ENCODE measurements around the gene CD69.
"Not testable (repeated sequence)": the region's sequence is repeated elsewhere in the genome, so short reads cannot be mapped to it uniquely, and the experiment has no call there.

CD69 gene

GRCh38 chr12:9741726-9742125 is 19.0 kb downstream of the CD69 start:
- Histone ChIP-seq H3K9me3 (ENCODE audit: insufficient read depth, low read depth, low read length) (no peaks in the 10 kb centered on the region), H3K27ac (ENCODE audit: low read length) (no peak overlapping the region), H3K36me3 (ENCODE audit: insufficient read depth, low read depth, low read length) (no peaks in the 10 kb centered on the region), H3K27me3 (ENCODE audit: insufficient read depth, low read length) (no peaks in the 10 kb centered on the region), H3K9ac (ENCODE audit: low read depth, low read length) (no peak overlapping the region), H3K4me3 (ENCODE audit: low read length) (no peak overlapping the region), H3K4me1 (ENCODE audit: insufficient read depth, low read length) (no peaks in the 10 kb centered on the region)

GRCh38 chr12:9740106-9740750 is 20.5 kb downstream of the CD69 start:
- H3K9me3 ChIP-seq (ENCODE audit: insufficient read depth, low read depth, low read length): no peaks in the 10 kb centered on the region
- no peaks in the 10 kb centered on the region for H3K36me3 ChIP-seq (ENCODE audit: insufficient read depth, low read depth, low read length)
- H3K4me1 ChIP-seq (ENCODE audit: insufficient read depth, low read length): no peaks in the 10 kb centered on the region
- H3K4me3 ChIP-seq (ENCODE audit: low read length): no peak overlapping the region
- H3K9ac ChIP-seq (ENCODE audit: low read depth, low read length): no peak overlapping the region
- no peak overlapping the region for H3K27ac ChIP-seq (ENCODE audit: low read length)
- no peaks in the 10 kb centered on the region for H3K27me3 ChIP-seq (ENCODE audit: insufficient read depth, low read length)

GRCh38 chr12:9739404-9740105 is 21.1 kb downstream of the CD69 start:
- H3K9me3 ChIP-seq (ENCODE audit: insufficient read depth, low read depth, low read length); H3K27ac ChIP-seq (ENCODE audit: low read length); H3K27me3 ChIP-seq (ENCODE audit: insufficient read depth, low read length); H3K36me3 ChIP-seq (ENCODE audit: insufficient read depth, low read depth, low read length); H3K4me3 ChIP-seq (ENCODE audit: low read length); H3K4me1 ChIP-seq (ENCODE audit: insufficient read depth, low read length); H3K9ac ChIP-seq (ENCODE audit: low read depth, low read length): not testable (repeated sequence)

- H3K27me3 ChIP-seq (ENCODE audit: insufficient read depth, low read length); H3K27ac ChIP-seq (ENCODE audit: low read length); H3K4me3 ChIP-seq (ENCODE audit: low read length); H3K9ac ChIP-seq (ENCODE audit: low read depth, low read length); H3K9me3 ChIP-seq (ENCODE audit: insufficient read depth, low read depth, low read length); H3K4me1 ChIP-seq (ENCODE audit: insufficient read depth, low read length); H3K36me3 ChIP-seq (ENCODE audit: insufficient read depth, low read depth, low read length): not testable (repeated sequence)
Observed at GRCh38 chr12:9738905-9739304, 21.8 kb downstream of the CD69 start.

GRCh38 chr12:9736936-9737705 is 23.6 kb downstream of the CD69 start:
- Histone ChIP-seq H3K9me3 (ENCODE audit: insufficient read depth, low read depth, low read length) (no peaks in the 10 kb centered on the region), H3K27ac (ENCODE audit: low read length) (no peak overlapping the region), H3K36me3 (ENCODE audit: insufficient read depth, low read depth, low read length) (no peaks in the 10 kb centered on the region), H3K27me3 (ENCODE audit: insufficient read depth, low read length) (no peaks in the 10 kb centered on the region), H3K4me3 (ENCODE audit: low read length) (no peak overlapping the region), H3K9ac (ENCODE audit: low read depth, low read length) (no peak overlapping the region), H3K4me1 (ENCODE audit: insufficient read depth, low read length) (no peaks in the 10 kb centered on the region)

GRCh38 chr12:9735601-9736000 is 25.1 kb downstream of the CD69 start:
- no peaks in the 10 kb centered on the region for H3K27me3 ChIP-seq (ENCODE audit: insufficient read depth, low read length)
- H3K36me3 ChIP-seq (ENCODE audit: insufficient read depth, low read depth, low read length): no peaks in the 10 kb centered on the region
- no peak overlapping the region for H3K9ac ChIP-seq (ENCODE audit: low read depth, low read length)
- H3K9me3 ChIP-seq (ENCODE audit: insufficient read depth, low read depth, low read length): no peaks in the 10 kb centered on the region
- H3K4me3 ChIP-seq (ENCODE audit: low read length): no peak overlapping the region
- H3K27ac ChIP-seq (ENCODE audit: low read length): no peak overlapping the region
- H3K4me1 ChIP-seq (ENCODE audit: insufficient read depth, low read length): no peaks in the 10 kb centered on the region

GRCh38 chr12:9732921-9733461 is 27.7 kb downstream of the CD69 start, which contains the start of gene CLECL1:
Gene CLECL1 (minus strand): TSS chr12:9733097.
- no peak within 1 kb of the TSS for H3K4me3 ChIP-seq (ENCODE audit: low read length)
- H3K36me3 ChIP-seq (ENCODE audit: insufficient read depth, low read depth, low read length): no peaks in the 10 kb centered on the region
- H3K4me1 ChIP-seq (ENCODE audit: insufficient read depth, low read length): no peaks in the 10 kb centered on the region
- H3K27me3 ChIP-seq (ENCODE audit: insufficient read depth, low read length): no peaks in the 10 kb centered on the region
- H3K9ac ChIP-seq (ENCODE audit: low read depth, low read length): no peak within 1 kb of the TSS
- H3K27ac ChIP-seq (ENCODE audit: low read length): no peak within 1 kb of the TSS
- H3K9me3 ChIP-seq (ENCODE audit: insufficient read depth, low read depth, low read length): no peaks in the 10 kb centered on the region

GRCh38 chr12:9731797-9732196 is 28.9 kb downstream of the CD69 start:
- no peaks in the 10 kb centered on the region for H3K4me1 ChIP-seq (ENCODE audit: insufficient read depth, low read length)
- H3K27ac ChIP-seq (ENCODE audit: low read length): no peak overlapping the region
- H3K9me3 ChIP-seq (ENCODE audit: insufficient read depth, low read depth, low read length): no peaks in the 10 kb centered on the region
- no peaks in the 10 kb centered on the region for H3K36me3 ChIP-seq (ENCODE audit: insufficient read depth, low read depth, low read length)
- H3K9ac ChIP-seq (ENCODE audit: low read depth, low read length): no peak overlapping the region
- no peaks in the 10 kb centered on the region for H3K27me3 ChIP-seq (ENCODE audit: insufficient read depth, low read length)
- no peak overlapping the region for H3K4me3 ChIP-seq (ENCODE audit: low read length)

- H3K4me3 ChIP-seq (ENCODE audit: low read length): no peak overlapping the region
Observed at GRCh38 chr12:9731393-9731792, 29.3 kb downstream of the CD69 start.

GRCh38 chr12:9730591-9730990 is 30.1 kb downstream of the CD69 start:
- Histone ChIP-seq H3K4me1 (ENCODE audit: insufficient read depth, low read length) (no peaks in the 10 kb centered on the region), H3K36me3 (ENCODE audit: insufficient read depth, low read depth, low read length) (no peaks in the 10 kb centered on the region), H3K27me3 (ENCODE audit: insufficient read depth, low read length) (no peaks in the 10 kb centered on the region), H3K27ac (ENCODE audit: low read length) (no peak overlapping the region), H3K9me3 (ENCODE audit: insufficient read depth, low read depth, low read length) (no peaks in the 10 kb centered on the region), H3K9ac (ENCODE audit: low read depth, low read length) (no peak overlapping the region), H3K4me3 (ENCODE audit: low read length) (no peak overlapping the region)

More at GRCh38 chr12:9731393-9731792, 29.3 kb downstream of the CD69 start:
- H3K4me1 ChIP-seq (ENCODE audit: insufficient read depth, low read length): no peaks in the 10 kb centered on the region
- no peaks in the 10 kb centered on the region for H3K36me3 ChIP-seq (ENCODE audit: insufficient read depth, low read depth, low read length)
- no peaks in the 10 kb centered on the region for H3K9me3 ChIP-seq (ENCODE audit: insufficient read depth, low read depth, low read length)
- H3K27ac ChIP-seq (ENCODE audit: low read length): no peak overlapping the region
- H3K9ac ChIP-seq (ENCODE audit: low read depth, low read length): no peak overlapping the region
- H3K27me3 ChIP-seq (ENCODE audit: insufficient read depth, low read length): no peaks in the 10 kb centered on the region

GRCh38 chr12:9730011-9730410 is 30.7 kb downstream of the CD69 start:
- no peak overlapping the region for H3K27ac ChIP-seq (ENCODE audit: low read length)
- H3K9ac ChIP-seq (ENCODE audit: low read depth, low read length): no peak overlapping the region
- H3K36me3 ChIP-seq (ENCODE audit: insufficient read depth, low read depth, low read length): no peaks in the 10 kb centered on the region
- H3K4me1 ChIP-seq (ENCODE audit: insufficient read depth, low read length): no peaks in the 10 kb centered on the region
- no peaks in the 10 kb centered on the region for H3K9me3 ChIP-seq (ENCODE audit: insufficient read depth, low read depth, low read length)
- H3K27me3 ChIP-seq (ENCODE audit: insufficient read depth, low read length): no peaks in the 10 kb centered on the region
- H3K4me3 ChIP-seq (ENCODE audit: low read length): no peak overlapping the region

Measured in iPS-20b (cell line).